Neuronal stem cell (in vitro differentiated cells): ENCODE measurements around the gene PRELID3B.

ENCODE experiments used
- DNase-seq: peaks from one replicate; pipeline ENCODE4 v3.0.0-alpha.2; 2013; ENCODE audit warnings: low spot score
- H2AFZ ChIP-seq: one replicate; pipeline ENCODE4 v1.6.1; 2013; ENCODE audit warnings: mild to moderate bottlenecking, low read length, inconsistent platforms
- H2AK5ac ChIP-seq: 2 replicates; pipeline ENCODE4 v1.6.1; 2013; ENCODE audit warnings: low read depth, mild to moderate bottlenecking, inconsistent platforms, low read length, moderate library complexity, mixed read lengths
- H2BK120ac ChIP-seq: 2 replicates; pipeline ENCODE4 v1.6.1; 2013; ENCODE audit warnings: low read depth, mild to moderate bottlenecking, inconsistent platforms, low read length, moderate library complexity, mixed read lengths
- H2BK12ac ChIP-seq: one replicate; pipeline ENCODE4 v1.6.1; 2013; ENCODE audit warnings: low read length, inconsistent platforms
- H2BK15ac ChIP-seq: 2 replicates; pipeline ENCODE4 v1.6.1; 2013; ENCODE audit warnings: mild to moderate bottlenecking, low read length, inconsistent platforms, mixed read lengths
- H2BK5ac ChIP-seq: one replicate; pipeline ENCODE4 v1.6.1; 2013; ENCODE audit warnings: inconsistent platforms, mild to moderate bottlenecking, low read length, moderate library complexity
- H3K14ac ChIP-seq: one replicate; pipeline ENCODE4 v1.6.1; 2013; ENCODE audit warnings: low read length, inconsistent platforms
- H3K18ac ChIP-seq: 2 replicates; pipeline ENCODE4 v1.6.1; 2013; ENCODE audit warnings: low read length, inconsistent platforms
- H3K23ac ChIP-seq: 2 replicates; pipeline ENCODE4 v1.6.1; 2013; ENCODE audit warnings: low read depth, mild to moderate bottlenecking, mixed read lengths, low read length, inconsistent platforms; ENCODE audit not compliant: poor library complexity
- H3K27ac ChIP-seq: replicated peaks from 3 replicates; pipeline ENCODE4 v1.5.1; 2013; ENCODE audit warnings: low read length, inconsistent platforms
- H3K27me3 ChIP-seq, 3 experiments: 2 replicates each; pipeline ENCODE4 v1.6.1; 2013; ENCODE audit warnings: low read length in 3 of 3, mild to moderate bottlenecking in 2 of 3, inconsistent platforms in 1 of 3, low read depth in 1 of 3, mixed read lengths in 1 of 3, moderate library complexity in 1 of 3; ENCODE audit not compliant: control insufficient read depth in 3 of 3, insufficient read depth in 3 of 3
- H3K36me3 ChIP-seq, 2 donors: replicated peaks in 1 of 2; 2 replicates each; pipeline ENCODE4 v1.6.1; 2013; ENCODE audit warnings: low read length in 2 of 2; ENCODE audit not compliant: control insufficient read depth in 2 of 2, insufficient read depth in 2 of 2
- H3K4ac ChIP-seq: 2 replicates; pipeline ENCODE4 v1.6.1; 2013; ENCODE audit warnings: inconsistent platforms, mild to moderate bottlenecking, low read length, moderate library complexity
- H3K4me1 ChIP-seq, 2 donors: 1 replicate in 1 of 2; 2 replicates in 1 of 2; pipeline ENCODE4 v1.6.1; 2013; ENCODE audit warnings: low read length in 2 of 2, low read depth in 1 of 2; ENCODE audit not compliant: control insufficient read depth in 2 of 2, insufficient read depth in 1 of 2
- H3K4me2 ChIP-seq: one replicate; pipeline ENCODE4 v1.6.1; 2013; ENCODE audit warnings: mild to moderate bottlenecking, low read length, inconsistent platforms; ENCODE audit not compliant: insufficient read depth, poor library complexity, severe bottlenecking
- H3K4me3 ChIP-seq, 2 donors: 2 replicates each; pipeline ENCODE4 v1.5.1; 2013; ENCODE audit warnings: low read length in 2 of 2, mild to moderate bottlenecking in 2 of 2, inconsistent platforms in 1 of 2, moderate library complexity in 1 of 2
- H3K79me1 ChIP-seq: one replicate; pipeline ENCODE4 v1.6.1; 2013; ENCODE audit warnings: low read depth, mild to moderate bottlenecking, inconsistent platforms, low read length, moderate library complexity
- H3K9ac ChIP-seq: one replicate; pipeline ENCODE4 v1.6.1; 2013; ENCODE audit warnings: mild to moderate bottlenecking, low read depth, low read length, inconsistent platforms; ENCODE audit not compliant: poor library complexity
- H3K9me3 ChIP-seq, 2 donors: replicated peaks in 1 of 2; 2 replicates each; pipeline versions ENCODE3 to v1.6.1; 2013; ENCODE audit warnings: low read length in 2 of 2, mild to moderate bottlenecking in 2 of 2, inconsistent platforms in 1 of 2, low read depth in 1 of 2, mixed read lengths in 1 of 2, moderate library complexity in 1 of 2; ENCODE audit not compliant: control insufficient read depth in 2 of 2, insufficient read depth in 1 of 2
- H4K8ac ChIP-seq: one replicate; pipeline ENCODE4 v1.6.1; 2013; ENCODE audit warnings: low read depth, mild to moderate bottlenecking, inconsistent platforms, low read length, moderate library complexity
- H4K91ac ChIP-seq: one replicate; pipeline ENCODE4 v1.6.1; 2013; ENCODE audit warnings: low read length, low read depth, mild to moderate bottlenecking, inconsistent platforms; ENCODE audit not compliant: poor library complexity
- WGBS, 2 donors: extraction: QIAGEN DNeasy Blood & Tissue Kit; methylation state at CpG; one replicate each; pipeline ENCODE4 v1.1.7; 2013; ENCODE audit warnings: missing lambda C conversion rate in 2 of 2, mixed read lengths in 1 of 2; ENCODE audit not compliant: insufficient read length in 2 of 2, insufficient replicate concordance in 1 of 2; ENCODE audit errors: extremely low coverage in 2 of 2; 5-methylcytosine and 5-hydroxymethylcytosine counted together

The PRELID3B gene

GRCh38 chr20:59024111-59024530 lies 18.5 kb downstream of the PRELID3B start:
- Histone ChIP-seq H4K91ac (no peak overlapping the region), H2BK15ac (no peak overlapping the region), H3K23ac (no peak overlapping the region), H3K79me1 (peaks cover 3% of the 10 kb centered on the region), H4K8ac (no peak overlapping the region), H3K4me1 (peaks cover 0 to 35% of the 10 kb centered on the region in 2 donors), H2BK120ac (no peak overlapping the region), H3K18ac (no peak overlapping the region), H3K14ac (no peak overlapping the region), H3K4ac (no peak overlapping the region), H2BK12ac (no peak overlapping the region), H3K27ac (no peak overlapping the region), H3K9ac (no peak overlapping the region), H3K4me3 (peak overlapping the region in 1 of 2 donors; percentile 6), H2AK5ac (no peak overlapping the region), H3K36me3 (peaks cover 24 to 67% of the 10 kb centered on the region in 2 donors), H2AFZ (no peak overlapping the region), H3K27me3 (no peaks in the 10 kb centered on the region), H3K4me2 (no peak overlapping the region), H3K9me3 (no peaks in the 10 kb centered on the region), H2BK5ac (no peak overlapping the region)
- no CpG with 5 or more reads among the region's 24 CpGs for WGBS, 2 donors
- no peak for DNase-seq

GRCh38 chr20:59023616-59024015 lies 19.0 kb downstream of the PRELID3B start:
- peaks cover 0 to 30% of the 10 kb centered on the region in 2 donors for H3K4me1 ChIP-seq
- H3K9me3 ChIP-seq: no peaks in the 10 kb centered on the region
- H3K27me3 ChIP-seq: no peaks in the 10 kb centered on the region
- no peak overlapping the region for H3K9ac ChIP-seq
- H3K18ac ChIP-seq: no peak overlapping the region
- no peak overlapping the region for H2AK5ac ChIP-seq
- WGBS, 2 donors: no CpG with 5 or more reads among the region's 13 CpGs
- no peak overlapping the region for H3K4me2 ChIP-seq
- H2AFZ ChIP-seq: no peak overlapping the region
- H2BK15ac ChIP-seq: no peak overlapping the region
- H3K14ac ChIP-seq: no peak overlapping the region
- H4K91ac ChIP-seq: no peak overlapping the region
- no peak overlapping the region for H3K4ac ChIP-seq
- H2BK12ac ChIP-seq: no peak overlapping the region
- no peak overlapping the region for H2BK120ac ChIP-seq
- H4K8ac ChIP-seq: no peak overlapping the region
- H3K4me3 ChIP-seq: no peak overlapping the region
- no peak overlapping the region for H2BK5ac ChIP-seq
- no peak overlapping the region for H3K27ac ChIP-seq
- no peak overlapping the region for H3K23ac ChIP-seq
- peaks cover 22 to 62% of the 10 kb centered on the region in 2 donors for H3K36me3 ChIP-seq
- H3K79me1 ChIP-seq: peaks cover 6% of the 10 kb centered on the region
- DNase-seq: no peak

GRCh38 chr20:59022754-59023153 lies 19.8 kb downstream of the PRELID3B start:
- Histone ChIP-seq H3K9me3 (no peaks in the 10 kb centered on the region), H3K36me3 (peaks cover 22 to 54% of the 10 kb centered on the region in 2 donors), H3K79me1 (peaks cover 6% of the 10 kb centered on the region), H3K27ac (no peak overlapping the region), H3K9ac (no peak overlapping the region), H2BK5ac (no peak overlapping the region), H3K4me1 (peaks cover 0 to 21% of the 10 kb centered on the region in 2 donors), H2BK120ac (no peak overlapping the region), H3K27me3 (no peaks in the 10 kb centered on the region), H3K18ac (no peak overlapping the region), H2BK12ac (no peak overlapping the region), H2AFZ (no peak overlapping the region), H4K8ac (no peak overlapping the region), H3K14ac (no peak overlapping the region), H3K23ac (no peak overlapping the region), H3K4ac (no peak overlapping the region), H2AK5ac (no peak overlapping the region), H3K4me3 (no peak overlapping the region), H4K91ac (no peak overlapping the region), H3K4me2 (no peak overlapping the region), H2BK15ac (no peak overlapping the region)
- no peak for DNase-seq
- no CpG with 5 or more reads among the region's 15 CpGs for WGBS, 2 donors

- no peak overlapping the region for H3K27ac ChIP-seq
- H3K18ac ChIP-seq: no peak overlapping the region
- no peak overlapping the region for H2AFZ ChIP-seq
- no peak overlapping the region for H3K23ac ChIP-seq
- no peak overlapping the region for H2BK12ac ChIP-seq
- no peaks in the 10 kb centered on the region for H3K27me3 ChIP-seq
- WGBS, 2 donors: no CpG with 5 or more reads among the region's 5 CpGs
- H3K14ac ChIP-seq: no peak overlapping the region
- peaks cover 6% of the 10 kb centered on the region for H3K79me1 ChIP-seq
- H3K4ac ChIP-seq: no peak overlapping the region
- H3K9ac ChIP-seq: no peak overlapping the region
- no peak overlapping the region for H4K8ac ChIP-seq
- H2BK5ac ChIP-seq: no peak overlapping the region
- no peak overlapping the region for H3K4me3 ChIP-seq
- H3K4me2 ChIP-seq: no peak overlapping the region
- H2BK15ac ChIP-seq: no peak overlapping the region
- H3K9me3 ChIP-seq: no peaks in the 10 kb centered on the region
- H3K36me3 ChIP-seq: peaks cover 16 to 37% of the 10 kb centered on the region in 2 donors
- H2BK120ac ChIP-seq: no peak overlapping the region
- peaks cover 0 to 10% of the 10 kb centered on the region in 2 donors for H3K4me1 ChIP-seq
- H4K91ac ChIP-seq: no peak overlapping the region
- DNase-seq: no peak
- no peak overlapping the region for H2AK5ac ChIP-seq
Measured at GRCh38 chr20:59020938-59021551, 21.5 kb downstream of the PRELID3B start.
